Measurements from ENCODE around the gene TMEM108.

TMEM108 gene

DNA sequence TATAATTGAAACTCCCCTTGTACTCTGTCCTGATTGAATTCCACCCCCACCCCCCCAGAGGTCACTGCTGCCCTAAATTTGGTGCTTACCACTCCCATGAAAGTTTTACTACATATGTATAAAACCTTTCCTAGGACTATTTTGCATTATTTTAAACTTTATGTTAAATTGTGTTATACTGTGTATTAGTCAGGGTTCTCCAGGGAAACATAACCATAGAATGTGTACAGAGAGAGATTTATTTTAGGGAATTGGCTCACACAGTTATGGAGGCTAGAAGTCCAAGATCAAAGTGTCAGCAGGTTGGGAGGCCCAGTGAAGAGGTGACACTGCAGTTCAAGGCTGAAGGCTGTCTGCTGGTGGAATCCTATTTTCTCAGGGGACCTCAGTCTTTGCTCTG is 390.9 kb downstream of the TMEM108 start:
- no peak for DNase-seq

DNA sequence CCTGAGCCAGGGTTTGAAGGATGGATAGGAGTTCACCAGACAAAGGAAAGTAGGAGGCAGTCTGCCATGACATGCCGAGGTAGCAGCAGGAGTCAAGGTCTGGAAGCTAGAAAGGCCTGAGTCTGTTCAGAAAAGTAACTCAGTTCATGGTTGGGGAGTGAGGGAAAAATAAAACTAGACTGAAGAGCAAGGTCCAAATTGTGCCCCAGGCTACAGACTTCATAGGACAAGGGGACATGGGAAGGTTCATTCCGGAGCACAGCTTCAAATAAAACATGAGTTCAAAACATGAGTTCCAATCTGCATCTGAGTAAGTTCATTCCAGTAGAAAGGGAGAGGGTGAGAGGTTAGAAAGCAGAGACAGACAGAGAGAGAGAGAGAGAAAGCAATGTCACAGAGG is 401.4 kb downstream of the TMEM108 start:
- DNase-seq: no peak

DNA sequence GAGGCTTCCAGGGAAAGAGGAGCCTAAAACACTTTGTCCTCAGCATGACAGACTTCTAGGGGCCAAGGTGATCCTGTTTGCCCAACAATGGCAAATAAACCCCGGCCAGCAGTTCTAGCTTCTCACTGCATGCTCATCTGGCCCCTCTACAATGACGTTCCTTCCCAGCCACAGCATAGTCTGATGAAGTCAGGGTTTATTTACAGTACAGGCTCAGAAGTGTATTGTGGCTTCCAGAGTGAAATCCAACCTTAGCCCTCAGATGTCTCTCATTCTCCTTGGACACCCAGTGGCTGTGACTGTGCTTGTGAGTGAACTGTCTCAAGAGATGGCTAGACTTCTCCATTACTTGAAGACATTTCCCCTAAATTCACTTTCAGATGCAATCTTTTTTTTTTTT is 402.5 kb downstream of the TMEM108 start:
- no peak for DNase-seq

DNA sequence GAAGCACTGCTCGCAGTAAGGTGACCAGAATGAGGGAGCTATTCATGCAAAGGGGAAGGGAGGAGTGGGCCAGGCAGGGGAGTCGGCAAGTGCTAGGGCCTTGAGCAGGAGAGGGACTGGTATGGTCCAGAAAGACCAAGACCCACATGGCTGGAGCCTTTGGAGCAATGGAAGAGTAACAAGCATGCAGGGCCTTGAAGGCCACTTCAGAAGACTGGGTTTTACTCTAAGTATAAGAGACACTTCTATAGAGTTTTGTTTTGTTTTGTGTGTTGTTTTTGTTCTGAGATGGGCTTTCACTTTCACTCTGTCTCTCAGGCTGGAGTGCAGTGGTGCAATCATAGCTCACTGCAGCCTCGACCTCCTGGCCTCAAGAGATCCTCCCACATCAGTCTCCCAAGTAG is 403.7 kb downstream of the TMEM108 start:
- DNase-seq: no peak

DNA sequence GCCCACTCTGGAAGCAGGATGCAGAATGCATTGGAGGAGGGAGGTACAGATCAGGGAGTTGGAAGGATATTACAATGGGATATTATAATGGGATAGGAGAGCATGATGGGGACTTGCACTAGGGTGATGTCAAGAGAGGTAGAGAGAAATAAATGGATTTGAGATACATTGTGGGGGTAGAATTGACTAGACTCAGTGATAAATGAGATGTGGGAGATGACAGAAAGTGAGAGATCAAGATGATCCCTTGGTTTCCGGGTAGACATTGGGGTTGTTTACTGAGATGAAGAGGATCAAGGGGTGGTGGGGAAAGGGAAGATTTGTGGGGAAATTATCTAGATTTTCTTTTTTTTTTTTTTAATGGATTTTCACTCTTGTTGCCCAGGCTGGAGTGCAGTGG is 404.3 kb downstream of the TMEM108 start:
- DNase-seq: no peak

DNA sequence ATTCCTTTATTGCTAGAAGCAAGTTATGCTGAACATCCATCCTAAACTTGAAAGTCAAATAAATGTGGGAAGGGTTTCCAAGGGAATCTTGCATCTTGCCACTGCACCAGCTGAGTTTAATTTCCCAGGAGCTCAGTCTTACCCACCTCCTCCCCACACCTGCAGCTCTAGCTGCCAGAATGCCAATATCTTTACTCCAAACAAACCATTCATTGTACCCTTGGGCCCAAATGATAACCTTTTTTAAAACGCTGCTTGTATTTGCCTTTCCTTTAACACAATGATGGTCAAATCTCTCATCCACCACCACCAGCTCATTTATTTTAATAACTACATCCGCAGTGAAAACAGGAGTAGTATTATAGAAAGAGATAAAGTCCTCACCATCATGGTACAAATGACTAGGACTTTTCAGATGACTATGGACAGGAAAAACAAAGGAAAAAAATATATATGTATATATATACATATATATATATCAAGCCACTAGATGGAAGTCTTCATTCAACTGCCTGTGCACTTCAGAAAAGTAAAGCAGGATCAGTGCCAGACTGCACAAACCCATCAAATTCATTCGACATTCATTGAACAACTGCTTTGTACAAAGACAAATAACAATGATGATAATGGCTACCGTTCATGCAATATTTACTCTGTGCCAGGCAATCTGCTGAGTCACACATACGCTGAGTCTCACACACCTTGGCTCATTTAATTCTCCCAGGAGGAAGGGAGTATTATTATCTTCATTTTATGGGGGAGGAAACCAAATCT is 405.6 kb downstream of the TMEM108 start:
- no peak for DNase-seq

DNA sequence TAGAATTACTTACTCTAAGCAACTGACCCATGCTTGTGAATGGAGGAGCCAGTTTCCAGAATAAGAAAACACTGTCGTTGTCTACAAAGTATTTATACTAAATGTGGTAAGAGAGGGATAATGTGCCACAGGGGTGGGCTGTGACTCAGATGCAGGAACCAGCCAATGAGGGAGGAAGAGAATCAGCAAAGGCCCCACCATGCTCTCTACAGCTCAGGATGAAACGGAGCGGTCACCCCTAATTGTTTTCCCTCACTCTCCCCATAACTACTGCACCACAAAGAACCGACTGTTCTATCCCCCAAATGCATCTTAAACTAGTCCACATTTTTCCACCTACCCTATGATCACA is 406.2 kb downstream of the TMEM108 start:
- DNase-seq: no peak

DNA sequence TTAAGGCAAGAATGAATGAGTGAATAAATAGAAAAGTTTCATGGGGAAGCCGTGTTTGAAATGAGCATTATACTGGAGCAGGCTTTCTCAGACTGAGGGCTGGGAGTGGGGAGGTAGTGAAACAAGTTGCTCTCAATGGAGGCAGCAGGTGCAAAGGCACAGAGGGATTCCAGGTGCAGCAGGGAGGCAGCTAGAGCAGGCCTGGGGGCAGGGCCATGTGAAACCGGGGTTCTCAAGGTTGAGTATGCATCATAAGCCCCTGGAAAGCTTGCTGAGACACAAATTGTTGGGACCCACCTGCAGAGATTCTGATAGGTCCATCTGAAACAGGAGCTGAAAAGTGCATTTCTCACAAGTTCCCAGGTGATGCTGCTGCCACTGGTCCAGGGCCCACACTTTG is 406.9 kb downstream of the TMEM108 start:
- no peak for DNase-seq

Data from NCI-H2171 (cell line).